KOPT-K1 (cell line): ENCODE results near the gene WNK2.

Source experiments
- H3K27ac ChIP-seq: fragments of 200-600 bp; sonication (generic); 2 replicates; pipeline ENCODE4 v1.5.1; 2016; ENCODE audit warnings: antibody characterized with exemption, mild to moderate bottlenecking, low read depth, low read length; ENCODE audit not compliant: poor library complexity, severe bottlenecking
- H3K36me3 ChIP-seq: fragments of 200-600 bp; sonication (generic); 2 replicates; pipeline ENCODE4 v1.5.1; 2017; ENCODE audit warnings: antibody characterized with exemption, mild to moderate bottlenecking, low read length, moderate library complexity; ENCODE audit not compliant: insufficient read depth
- H3K9me3 ChIP-seq: fragments of 200-600 bp; sonication (generic); 2 replicates; pipeline ENCODE4 v1.5.1; 2017; ENCODE audit warnings: antibody characterized with exemption, low read length, mild to moderate bottlenecking; ENCODE audit not compliant: insufficient read depth, poor library complexity, severe bottlenecking

Gene WNK2

DNA sequence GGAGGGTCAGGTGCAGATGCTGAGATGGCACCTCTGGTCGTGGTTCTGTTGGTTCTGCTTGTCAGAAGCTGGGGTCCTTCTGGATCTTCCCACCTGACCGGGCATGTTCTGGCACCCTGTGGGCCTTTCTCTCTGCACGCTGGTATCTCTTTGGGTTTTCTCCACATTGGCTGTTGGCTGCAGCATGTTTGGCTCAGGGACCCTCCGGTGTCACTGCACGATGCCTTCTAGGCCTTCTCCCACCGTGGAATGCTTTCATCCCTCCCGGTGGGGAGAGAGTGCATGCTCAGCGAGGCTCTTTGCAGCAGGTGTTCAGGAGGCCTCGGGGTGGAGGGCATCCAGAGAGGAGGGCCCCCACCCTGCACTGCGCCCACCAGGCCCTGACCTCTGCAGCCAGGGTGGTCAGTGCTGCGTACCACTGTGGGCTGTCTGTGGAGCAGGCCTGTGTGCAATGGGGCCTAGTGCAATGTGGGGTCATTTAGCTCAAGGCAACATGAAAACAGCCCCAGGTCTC is 119.4 kb downstream of the WNK2 start:
- H3K9me3 ChIP-seq: no peaks in the 10 kb centered on the region
- no peaks in the 10 kb centered on the region for H3K36me3 ChIP-seq
- H3K27ac ChIP-seq: no peak overlapping the region

DNA sequence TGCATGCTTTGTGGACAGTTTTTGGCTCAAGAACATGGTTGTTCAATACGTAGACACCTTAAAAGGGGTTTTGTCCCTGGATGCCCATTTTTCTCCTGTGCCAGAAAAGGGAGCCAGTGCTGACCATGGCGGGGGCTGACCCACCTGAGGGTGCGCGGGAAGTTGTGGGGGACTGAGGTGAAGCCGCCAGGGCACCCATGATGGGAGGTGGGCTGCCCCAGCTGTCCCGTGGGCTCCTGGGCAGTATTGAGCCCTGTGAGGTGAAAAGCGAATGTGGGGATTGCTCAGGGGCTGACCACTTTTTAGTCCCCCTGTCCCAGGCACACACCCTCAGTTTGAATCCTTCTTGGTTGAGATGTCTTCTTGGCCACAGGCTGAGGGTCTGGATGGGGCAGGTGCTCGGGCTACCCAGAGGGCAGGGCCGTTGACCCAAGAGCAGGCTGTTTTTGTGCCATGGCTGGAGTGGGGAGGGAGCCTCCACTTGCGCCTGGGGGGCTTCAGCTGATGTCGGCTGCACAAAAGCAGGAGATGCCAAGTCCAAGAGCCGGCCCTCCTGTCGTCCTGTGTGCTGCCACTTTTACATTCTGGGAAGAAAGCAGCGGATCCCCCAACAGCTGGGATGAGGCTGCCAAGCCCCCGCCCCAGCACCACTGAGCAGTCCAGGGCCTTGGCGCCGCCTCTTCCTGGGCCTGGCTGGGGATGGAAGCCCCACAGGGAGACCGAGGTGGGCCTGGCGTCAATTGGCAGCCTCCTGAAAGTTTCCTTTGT is 120.1 kb downstream of the WNK2 start:
- H3K36me3 ChIP-seq: no peaks in the 10 kb centered on the region
- no peak overlapping the region for H3K27ac ChIP-seq
- H3K9me3 ChIP-seq: no peaks in the 10 kb centered on the region

DNA sequence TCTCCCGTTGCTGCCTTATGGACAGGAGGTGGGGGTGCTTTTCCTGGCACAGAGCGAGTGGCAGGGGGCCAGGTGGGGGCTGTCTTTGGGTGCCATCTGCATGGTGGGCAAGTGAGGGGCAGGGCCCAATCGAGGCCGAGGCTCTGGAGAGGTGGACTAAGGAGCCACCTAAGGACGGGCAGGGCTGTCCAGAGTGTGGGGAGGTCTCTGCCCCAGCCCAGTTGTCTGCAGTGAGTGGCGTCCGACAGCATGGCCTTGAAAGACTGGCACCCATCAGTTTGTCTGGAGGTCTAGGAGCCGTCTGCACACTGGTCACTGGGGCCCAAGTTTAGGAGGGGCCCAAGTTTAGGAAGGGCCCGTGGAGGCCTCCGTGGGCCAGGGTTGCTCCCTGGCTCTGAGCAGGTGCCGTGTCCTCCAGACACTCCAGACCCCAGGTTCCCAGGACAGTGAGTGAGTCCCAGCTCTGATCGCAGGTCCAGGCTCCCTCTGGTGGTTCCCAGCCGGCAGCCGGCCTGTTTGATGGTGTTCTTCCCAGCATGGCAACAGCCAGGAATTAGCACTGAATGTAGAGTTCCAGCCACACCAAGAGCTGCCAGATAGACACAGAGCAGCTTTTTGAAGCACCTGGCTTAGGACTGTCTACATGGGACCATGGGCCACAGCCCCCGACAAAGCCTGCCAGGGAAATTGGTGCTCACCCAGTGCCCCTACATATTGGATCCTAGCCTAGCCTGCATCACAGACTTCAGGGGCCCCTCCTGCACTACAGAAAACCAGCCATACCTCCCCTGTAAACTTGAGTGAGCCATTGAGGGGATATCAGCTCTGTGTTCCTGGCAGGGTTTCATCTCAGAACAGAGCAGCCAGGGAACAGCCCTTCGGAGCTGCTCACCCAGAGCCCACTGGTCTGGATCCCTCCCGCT is 120.9 kb downstream of the WNK2 start:
- Histone ChIP-seq H3K9me3 (no peaks in the 10 kb centered on the region), H3K27ac (no peak overlapping the region), H3K36me3 (no peaks in the 10 kb centered on the region)

DNA sequence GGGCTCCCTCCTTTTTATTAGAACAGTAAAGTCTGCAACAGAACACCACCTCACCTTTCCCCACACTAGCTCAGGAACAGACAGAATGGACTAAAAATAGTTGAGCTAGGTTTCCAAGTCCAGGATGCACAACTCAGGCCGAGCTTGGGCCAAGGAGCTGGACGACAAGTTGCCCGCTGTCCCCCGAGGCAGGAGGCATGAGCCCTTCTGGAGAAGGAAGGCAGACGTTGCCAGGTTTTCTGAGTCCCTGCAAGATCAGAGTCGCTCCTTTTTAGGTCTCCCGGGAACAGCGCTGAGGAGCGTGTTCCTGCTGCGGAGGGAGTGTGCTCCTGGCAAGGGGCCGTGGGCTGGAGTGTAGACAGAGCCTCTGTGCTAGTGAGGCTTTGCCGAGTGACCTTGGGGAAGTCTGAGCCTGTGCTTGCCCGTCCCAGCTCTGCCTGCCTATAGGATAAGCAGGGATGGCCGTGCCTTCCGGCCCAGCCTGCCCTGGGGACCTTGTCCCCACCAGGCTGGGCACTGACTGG is 121.6 kb downstream of the WNK2 start:
- no peaks in the 10 kb centered on the region for H3K9me3 ChIP-seq
- H3K36me3 ChIP-seq: no peaks in the 10 kb centered on the region
- no peak overlapping the region for H3K27ac ChIP-seq

DNA sequence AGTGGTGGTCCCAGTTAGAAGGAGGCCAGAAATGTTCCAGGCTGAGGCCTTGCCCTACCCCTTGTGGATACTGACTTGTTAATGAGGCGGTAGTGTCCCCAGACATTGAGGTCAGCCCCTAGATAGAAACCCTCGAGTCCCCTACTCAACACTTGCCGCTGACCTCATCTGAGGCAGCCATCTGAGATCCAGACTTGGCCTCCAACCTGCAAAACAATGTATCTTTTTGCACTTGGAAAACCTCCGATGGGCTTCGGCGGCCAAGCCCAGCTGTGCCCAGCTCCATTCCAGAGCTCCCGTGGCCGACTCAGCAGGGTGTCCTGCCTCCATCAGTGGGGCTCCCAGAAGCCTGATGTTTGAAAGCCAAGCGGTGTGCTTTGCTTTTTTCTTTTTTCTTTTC is 122.1 kb downstream of the WNK2 start:
- no peaks in the 10 kb centered on the region for H3K36me3 ChIP-seq
- no peak overlapping the region for H3K27ac ChIP-seq
- H3K9me3 ChIP-seq: no peaks in the 10 kb centered on the region

DNA sequence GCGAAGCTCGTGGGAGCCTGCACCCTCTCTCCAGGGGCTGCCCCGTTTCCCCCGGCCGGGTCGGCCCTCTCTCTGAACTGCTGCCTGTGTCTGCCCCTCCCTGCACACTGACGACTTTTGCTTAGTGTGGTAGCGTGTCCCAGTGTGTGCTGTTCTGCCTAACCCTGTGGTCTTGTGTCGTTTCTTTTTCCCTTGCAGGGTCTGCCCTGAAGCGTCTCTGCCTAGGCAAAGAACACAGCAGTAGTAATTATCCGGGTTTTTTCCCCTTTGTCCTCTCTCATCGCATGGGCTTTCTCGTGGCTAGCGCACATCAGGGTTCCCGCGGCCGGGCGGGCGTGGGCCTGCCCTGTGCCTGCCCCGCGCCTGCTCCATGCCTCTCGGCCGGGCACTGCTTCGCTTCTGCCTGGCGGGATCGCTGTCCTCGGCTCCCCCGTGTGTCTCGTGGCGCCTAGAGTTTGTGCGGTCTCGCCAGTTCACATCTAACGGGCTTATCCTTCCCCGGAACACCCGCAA is 122.7 kb downstream of the WNK2 start:
- no peak overlapping the region for H3K27ac ChIP-seq
- no peaks in the 10 kb centered on the region for H3K36me3 ChIP-seq
- H3K9me3 ChIP-seq: no peaks in the 10 kb centered on the region

DNA sequence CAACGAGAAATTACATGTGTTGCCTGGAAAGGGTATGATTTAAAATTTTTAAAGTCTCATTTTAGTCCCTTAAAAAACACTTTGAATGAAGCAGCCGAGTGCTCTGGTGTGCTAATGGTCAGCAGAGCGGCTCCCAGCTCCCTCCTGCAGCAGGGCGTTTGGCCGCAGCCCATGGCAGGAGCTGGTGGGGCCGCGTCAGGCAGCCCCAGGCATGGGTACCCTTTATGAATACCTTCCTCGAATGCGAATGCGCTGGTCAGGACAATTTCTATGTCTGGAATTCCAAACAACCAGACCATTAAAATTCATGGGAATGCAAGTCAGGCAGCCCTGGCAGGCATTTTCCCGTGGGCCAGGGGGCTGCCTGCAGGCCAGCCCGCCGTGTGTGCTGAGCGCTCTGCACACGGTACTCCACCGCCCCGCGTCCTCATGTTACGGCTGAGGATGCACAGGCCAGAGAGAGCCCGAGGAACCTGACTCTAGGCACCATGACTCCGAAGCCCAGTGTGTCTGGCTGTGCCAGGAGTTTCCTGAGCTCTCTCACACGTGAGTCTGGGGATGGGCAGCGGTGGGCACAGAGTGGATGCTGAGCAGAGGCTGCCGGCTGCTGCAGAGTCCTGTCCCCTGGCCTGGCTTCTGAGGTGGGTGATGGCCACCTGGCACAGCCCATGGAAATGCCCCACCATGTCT is 123.7 kb downstream of the WNK2 start:
- no peaks in the 10 kb centered on the region for H3K9me3 ChIP-seq
- no peaks in the 10 kb centered on the region for H3K36me3 ChIP-seq
- H3K27ac ChIP-seq: no peak overlapping the region

DNA sequence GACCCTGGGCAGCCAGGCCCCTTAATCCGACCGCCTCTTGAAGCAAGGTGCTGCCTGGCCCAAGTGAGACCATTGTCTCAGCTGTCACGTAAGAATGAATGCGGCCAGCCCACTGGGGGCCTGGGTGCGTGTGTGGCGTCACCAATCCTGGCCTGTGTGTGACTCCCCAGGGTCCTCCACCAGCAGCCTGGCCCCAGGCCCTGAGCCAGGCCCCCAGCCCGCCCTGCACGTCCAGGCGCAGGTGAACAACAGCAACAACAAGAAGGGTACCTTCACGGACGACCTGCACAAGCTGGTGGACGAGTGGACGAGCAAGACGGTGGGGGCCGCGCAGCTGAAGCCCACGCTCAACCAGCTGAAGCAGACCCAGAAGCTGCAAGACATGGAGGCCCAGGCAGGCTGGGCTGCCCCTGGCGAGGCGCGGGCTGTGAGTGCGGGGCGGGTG is 124.2 kb downstream of the WNK2 start:
- no peaks in the 10 kb centered on the region for H3K36me3 ChIP-seq
- no peaks in the 10 kb centered on the region for H3K9me3 ChIP-seq
- H3K27ac ChIP-seq: no peak overlapping the region

DNA sequence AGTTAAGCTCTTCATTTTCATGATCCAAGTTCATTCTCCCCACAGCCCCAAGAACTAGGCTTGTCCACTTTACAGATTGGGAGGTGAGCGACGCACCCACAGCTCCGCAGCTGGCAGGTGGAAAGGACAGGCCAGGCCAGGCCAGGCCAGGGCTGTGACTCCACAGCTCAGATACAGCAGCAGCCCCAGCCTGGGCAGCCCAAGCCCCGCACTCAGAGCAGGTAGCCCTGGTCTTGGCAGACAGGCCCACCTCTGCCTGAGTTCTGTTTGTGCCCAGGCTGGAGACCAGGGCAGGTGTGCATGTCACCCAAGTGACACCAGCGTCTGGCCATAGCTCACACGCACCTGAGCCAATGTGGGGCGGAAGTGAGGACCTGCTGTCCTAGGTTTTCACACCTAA is 124.7 kb downstream of the WNK2 start:
- H3K9me3 ChIP-seq: no peaks in the 10 kb centered on the region
- no peak overlapping the region for H3K27ac ChIP-seq
- no peaks in the 10 kb centered on the region for H3K36me3 ChIP-seq

DNA sequence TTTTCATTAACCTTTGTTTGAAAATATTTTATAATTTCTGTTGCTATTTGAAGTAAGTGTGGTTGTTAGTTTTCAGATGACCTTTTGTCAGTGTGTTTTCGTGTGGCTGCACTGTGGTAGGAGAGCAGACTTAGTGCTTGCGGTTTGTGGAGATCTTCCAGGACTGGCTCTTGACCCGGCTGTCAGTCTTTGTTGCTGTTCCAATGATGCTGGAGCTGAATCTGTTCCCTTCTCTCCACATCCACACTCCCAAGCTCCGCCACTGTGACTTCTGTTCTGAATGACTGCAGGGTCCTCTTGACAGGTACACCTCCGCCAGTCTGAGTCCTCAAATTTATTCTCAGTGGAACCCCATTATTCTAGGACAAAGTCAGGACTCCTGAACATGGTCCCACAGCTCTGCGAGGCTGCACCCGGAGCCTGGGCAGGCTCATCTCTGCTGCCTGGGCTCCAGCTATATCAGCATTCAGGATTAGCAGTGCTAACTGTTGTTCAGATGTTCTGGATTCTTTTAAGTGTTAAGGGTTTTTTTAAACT is 126.0 kb downstream of the WNK2 start:
- no peaks in the 10 kb centered on the region for H3K36me3 ChIP-seq
- no peaks in the 10 kb centered on the region for H3K9me3 ChIP-seq
- H3K27ac ChIP-seq: no peak overlapping the region

DNA sequence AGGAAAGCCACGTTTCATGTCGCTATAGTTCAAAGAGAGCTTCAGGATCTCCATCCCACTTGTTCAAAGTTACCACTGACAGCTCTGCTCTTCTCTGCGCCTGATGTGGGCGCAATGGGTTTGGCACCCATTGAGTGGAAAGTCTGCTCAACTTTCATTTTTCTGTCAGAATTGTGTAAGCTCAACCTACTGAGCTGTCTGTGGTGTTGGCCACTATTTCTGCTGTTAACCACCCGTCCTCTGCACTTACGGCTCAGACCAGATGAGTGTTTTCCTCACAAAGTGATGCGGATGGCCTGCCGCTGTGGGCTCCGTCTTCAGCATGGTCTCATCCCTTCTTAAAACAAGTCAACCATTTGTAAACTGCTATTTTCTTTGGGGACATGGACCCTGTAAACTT is 131.2 kb downstream of the WNK2 start:
- Histone ChIP-seq H3K9me3 (no peaks in the 10 kb centered on the region), H3K27ac (no peak overlapping the region)

DNA sequence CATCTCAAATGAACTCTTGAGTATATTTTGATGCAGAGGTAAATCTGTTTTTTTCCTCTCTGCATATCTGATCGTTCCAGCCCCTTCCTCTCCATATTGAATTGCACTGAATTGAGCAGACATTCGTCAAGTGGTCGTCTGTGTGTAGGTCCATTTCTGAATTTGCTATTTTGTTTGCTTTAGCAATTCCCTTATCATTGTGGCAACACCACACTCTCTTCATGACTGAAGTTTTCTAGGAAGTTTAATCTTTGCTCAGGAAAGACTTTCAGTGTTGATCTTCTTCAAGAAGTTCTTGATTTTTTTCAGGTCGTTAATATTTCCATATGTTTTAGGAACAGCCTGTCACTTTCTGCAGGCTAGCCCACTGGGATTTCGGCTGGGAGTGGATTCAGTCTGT is 132.0 kb downstream of the WNK2 start:
- no peaks in the 10 kb centered on the region for H3K36me3 ChIP-seq
- no peaks in the 10 kb centered on the region for H3K9me3 ChIP-seq
- no peak overlapping the region for H3K27ac ChIP-seq

More for the DNA sequence above, 131.2 kb downstream of the WNK2 start:
- no peaks in the 10 kb centered on the region for H3K36me3 ChIP-seq

DNA sequence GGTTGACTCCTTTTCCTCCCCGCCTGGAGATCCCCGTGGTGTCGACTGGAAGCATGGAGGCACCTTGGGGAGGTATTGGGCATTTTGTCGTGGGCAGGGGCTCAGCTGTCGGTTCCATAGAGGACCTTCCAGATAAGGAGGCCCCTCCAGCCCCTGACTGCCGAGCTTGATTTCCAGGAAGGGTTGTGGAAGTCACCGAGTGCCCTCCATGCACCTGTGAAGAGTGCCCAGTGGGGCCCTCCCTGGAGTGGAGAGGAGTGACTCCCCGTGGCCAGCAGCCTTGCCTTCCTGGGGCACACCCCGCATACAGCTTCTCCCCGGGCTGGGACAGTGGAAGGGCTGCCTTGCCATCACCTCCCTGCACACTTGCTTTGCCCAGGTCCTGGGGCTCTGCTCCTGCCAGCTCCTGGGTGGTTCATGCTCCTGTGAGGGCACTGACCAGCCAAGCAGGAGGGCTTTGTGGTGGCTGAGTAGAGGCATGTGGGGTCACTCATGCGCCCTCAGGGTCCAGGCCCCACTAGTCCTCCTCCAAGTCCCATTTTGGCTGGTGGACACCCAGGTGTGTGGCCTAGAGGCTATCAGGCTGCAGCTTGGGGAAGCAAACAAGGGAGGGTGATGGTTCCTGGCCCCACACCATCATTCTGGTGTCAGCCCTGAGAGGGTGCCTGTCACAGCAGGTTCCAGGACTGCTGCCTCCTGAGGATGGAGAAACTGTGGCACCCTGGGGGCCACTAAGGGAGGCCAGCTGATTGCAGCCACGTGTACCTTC is 133.0 kb downstream of the WNK2 start:
- Histone ChIP-seq H3K27ac (no peak overlapping the region), H3K9me3 (no peaks in the 10 kb centered on the region), H3K36me3 (no peaks in the 10 kb centered on the region)
